NOMO-1 (cell line): ENCODE results near the gene OSBPL5.

Experiments used
- DNase-seq, 2 experiments: peaks; one replicate each; lab custom pipeline; 2025; ENCODE audit not compliant: unreplicated experiment in 2 of 2; lab: John Stamatoyannopoulos, UW

Gene OSBPL5

DNA sequence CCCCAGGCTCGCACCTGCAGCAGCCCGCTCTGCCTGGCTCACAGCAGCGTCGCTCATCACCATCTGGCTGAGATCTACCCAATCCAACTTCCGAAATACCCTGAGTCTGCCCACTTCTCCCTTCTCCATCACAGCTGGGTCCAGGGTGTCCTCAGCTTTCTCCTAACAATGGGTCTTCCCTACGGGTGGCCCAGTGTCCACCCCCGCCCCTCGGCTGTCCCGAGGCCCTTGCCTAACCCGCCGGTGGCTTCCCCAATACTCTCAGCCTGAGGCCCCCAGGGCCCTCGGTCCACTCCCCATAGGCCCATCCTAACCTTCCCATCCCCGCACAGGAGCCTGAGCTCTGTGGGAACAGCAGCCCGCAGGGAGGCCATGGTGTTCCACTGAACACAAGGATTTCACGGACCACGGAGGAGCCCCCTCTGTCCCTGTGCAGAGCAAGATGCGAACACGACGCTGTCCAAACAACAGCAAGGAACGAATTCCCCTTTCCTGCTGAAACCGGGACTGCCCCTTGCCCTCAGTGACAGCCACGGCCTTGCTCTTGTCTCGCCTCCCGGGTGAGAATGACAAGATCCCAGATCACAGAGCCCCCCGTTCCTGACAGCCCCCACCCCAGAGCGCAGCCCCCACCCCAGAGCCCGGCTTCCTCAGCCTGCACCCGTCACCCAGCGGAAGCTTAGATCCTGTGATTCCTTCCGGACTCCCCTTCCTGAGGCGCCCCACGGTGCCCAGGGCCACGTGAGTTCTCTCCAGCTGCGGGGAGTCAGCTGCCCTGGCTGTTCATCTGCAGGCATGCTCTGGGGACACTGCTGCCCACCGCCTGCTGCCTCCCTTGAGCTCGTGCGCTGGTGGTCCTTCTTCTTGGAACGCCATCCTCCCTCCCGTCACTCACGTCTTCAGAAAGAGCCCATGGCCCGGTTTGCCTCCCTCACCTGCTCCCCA is 59.0 kb downstream of the OSBPL5 start:
- DNase-seq = no peak

DNA sequence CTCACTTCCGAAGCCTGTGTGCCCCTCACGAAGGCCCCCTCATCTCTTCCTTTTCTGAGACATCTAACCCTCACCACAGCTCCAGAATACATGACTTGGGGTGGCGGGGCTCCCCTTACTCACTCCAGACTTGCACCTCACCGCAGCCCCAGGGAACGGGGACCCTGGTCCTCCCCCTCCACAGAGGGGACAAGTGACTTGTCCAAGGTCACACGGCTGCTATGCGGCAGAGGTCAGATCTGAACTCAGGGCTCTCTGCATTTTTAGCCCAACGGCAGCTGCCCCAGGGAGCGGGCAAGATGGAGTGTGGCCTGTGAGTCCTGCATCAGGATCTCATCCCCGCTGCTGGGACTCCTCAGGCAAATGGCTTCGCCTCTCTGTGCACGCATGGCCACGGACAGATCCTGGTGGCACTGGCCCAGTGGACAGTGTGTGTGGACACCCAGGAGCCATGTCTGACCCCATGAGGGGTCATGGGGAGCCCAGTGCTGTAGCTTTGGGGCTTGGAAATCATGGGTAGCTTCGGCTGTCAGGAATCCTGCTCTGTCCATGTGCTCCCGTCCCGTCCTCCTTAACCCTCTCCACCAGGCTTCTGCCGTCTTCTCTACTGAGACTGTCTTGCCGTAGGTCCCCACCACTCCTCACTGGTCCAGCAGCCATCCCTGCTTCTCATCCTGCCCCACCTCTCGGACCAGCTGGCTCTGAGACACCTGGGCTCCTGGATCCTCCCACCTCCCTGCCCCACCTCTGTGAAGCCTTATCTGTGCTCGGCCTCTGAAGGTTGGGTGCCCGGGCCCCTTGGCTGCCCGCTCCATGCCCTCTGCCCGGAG is 59.9 kb downstream of the OSBPL5 start:
- DNase-seq = no peak

DNA sequence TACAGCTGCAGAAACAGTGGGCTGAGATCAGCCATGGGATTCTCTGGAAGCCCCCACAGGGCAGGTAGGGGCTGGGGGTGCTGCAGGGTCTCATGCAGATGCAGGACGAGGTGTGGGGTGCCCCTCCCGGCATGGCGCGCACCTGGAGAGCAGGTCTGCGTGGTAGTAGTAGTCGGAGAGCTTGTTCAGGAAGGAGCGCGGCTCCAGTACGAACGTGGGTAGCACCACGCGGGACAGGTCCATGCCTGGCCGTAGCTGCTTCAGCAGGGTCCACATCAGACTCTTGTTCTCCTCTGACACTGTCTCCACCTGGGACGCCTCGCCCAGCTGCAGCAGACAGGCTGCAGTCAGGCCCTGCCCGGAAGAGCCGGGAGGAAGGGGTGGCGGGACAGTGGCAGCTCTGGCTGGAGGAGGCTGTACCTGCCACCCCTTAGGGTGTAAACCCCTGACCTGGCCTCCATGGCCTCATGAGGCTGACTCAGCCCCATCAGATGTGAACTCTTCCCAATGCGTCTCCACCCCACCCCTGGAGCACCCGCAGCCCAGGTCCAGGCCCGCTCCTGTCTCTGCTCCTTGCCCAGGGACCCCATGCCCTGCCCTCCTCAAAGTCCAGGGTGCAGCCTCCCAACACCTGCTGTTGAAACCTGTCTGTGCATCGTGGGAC is 60.9 kb downstream of the OSBPL5 start:
- no peak for DNase-seq

DNA sequence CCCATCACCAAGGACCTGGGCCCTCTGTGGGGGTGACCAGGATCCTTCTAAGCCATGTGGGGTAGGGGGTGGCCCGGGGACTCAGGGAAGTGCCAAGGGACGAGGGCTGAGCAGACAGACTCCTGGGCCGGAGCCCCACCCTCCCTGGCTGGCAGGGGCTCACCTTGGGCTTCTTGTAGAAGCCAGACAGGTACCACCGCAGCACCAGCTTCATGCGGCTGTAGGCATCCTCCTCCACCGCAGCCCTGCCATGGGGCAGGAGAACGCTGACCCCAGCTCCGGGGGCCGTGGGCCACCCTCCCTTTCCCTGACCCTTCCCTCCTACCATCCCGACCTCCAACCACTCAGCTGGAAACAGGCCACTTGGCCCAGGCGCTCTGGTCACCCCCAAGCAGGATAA is 62.0 kb downstream of the OSBPL5 start:
- DNase-seq = no peak

DNA sequence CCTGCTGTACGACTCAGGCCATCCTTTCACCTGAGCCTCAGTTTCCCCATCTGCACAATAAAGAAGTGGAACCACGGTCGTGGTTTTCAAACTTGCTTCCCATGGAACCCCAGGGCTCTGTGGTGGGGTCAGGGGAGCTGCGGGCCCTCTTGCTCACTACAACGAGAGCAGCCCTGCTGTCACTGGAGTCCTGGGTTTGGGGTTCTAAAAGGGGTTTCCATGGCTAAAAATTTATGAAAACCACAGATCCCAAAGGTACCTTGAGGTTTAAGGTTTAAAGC is 62.5 kb downstream of the OSBPL5 start:
- DNase-seq = no peak

DNA sequence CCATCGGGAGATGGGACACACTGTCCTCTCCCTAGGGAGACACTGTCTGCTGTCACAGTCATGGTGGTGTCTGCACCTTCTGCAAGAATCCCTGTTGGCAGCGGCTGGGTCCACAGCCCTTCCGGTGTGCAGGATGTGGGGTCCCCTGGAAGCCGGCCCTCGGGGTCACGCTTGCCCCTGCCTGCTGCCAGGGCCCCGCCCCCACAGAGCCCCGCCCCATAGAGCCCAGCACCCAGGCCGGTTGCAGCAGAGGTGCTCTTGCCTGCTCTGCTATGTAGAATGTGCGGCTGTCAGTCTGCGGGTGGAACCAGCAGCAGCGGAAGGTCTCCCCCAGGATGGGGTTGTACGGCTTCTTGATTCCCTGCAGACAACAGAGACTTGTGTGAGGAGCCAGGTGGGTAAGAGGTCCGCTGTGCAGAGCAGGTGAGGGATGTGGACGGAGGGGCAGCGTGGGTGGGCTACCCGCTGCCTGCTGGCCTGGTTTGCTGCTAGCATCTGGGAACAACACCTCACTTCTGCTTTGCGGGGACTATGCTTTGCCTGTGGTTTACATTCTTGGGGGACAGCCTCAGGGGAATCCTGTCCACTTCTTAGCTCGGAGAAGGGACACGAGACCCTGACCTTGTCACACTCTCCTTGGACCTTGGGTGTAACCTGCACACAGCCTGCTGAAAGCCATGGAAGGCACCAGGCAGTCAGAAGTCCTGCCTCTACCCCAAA is 63.0 kb downstream of the OSBPL5 start:
- no peak for DNase-seq

DNA sequence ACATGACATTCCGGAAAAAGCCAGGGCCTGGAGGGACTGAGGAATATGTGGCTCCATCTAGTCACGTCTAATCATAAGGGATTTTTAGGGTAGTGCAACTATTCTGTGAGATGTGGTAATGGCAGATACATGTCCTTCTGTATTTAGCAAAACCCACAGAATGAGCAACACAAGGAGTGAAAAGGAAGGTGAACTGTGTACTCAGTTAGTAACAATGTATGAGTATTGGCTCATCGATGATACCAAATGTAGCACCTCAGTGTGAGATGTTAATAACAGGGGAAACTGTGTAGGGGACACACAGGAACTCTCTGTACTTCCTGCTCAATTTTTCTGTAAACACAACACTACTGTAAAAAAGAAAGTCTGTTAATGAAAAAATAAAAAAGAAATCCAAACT is 65.9 kb downstream of the OSBPL5 start:
- no peak for DNase-seq

DNA sequence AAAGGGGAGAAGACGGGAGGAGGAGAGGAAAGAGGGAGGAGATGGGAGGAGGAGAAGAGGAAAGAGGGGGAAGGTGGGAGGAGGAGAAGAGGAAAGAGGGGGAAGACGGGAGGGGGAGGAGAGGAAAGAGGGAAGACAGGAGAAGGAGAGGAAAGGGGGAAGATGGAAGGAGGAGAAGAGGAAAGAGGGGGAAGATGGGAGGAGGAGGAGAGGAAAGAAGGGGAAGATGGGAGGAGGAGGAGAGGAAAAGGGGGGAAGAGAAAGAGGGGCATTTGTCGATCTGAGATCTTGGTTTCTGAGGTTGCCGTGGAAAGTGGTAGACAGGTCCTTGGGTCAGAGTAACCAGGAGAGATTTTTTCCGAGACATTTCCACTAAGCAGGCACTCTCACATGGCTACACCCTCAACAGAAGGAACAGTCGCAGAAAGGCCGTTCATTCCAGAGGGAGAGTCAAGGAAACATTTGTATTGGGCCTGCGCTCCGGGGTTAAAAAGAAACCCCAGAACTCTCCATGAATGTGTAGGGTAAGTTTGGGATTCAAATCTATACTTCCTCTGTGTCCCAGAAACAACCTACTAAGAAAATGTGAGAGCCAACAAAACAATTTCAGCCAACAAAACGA is 68.1 kb downstream of the OSBPL5 start:
- DNase-seq = no peak

DNA sequence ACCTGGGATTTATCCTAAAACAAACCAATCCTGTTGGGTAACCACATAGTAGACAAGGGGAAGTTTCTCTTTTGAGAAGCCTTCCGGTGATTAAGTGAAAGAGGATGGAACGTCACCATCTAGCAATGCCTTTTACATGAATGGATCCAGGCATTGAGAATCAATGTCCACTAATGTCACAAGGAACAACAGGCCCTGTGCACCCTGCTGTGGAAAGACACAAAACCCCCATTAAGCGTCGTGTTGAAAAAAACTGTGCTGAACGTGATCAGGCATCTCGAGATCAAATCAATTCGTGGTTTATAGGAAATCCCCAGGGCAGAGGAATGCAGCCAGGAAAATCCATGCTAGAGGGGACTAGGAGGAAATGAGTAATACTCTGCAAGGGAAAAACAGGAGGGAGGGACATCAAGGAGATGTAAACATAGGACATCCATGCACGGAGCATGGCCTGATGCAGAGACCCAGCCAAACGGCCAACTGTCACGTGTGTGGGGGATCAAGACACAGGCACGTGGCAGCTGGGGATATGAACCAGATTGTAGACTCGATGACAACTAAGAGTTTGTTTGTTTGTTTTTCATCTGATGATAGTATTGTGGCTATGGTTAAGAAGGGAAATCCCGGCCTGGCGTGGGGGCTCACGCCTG is 69.3 kb downstream of the OSBPL5 start:
- DNase-seq = no peak

DNA sequence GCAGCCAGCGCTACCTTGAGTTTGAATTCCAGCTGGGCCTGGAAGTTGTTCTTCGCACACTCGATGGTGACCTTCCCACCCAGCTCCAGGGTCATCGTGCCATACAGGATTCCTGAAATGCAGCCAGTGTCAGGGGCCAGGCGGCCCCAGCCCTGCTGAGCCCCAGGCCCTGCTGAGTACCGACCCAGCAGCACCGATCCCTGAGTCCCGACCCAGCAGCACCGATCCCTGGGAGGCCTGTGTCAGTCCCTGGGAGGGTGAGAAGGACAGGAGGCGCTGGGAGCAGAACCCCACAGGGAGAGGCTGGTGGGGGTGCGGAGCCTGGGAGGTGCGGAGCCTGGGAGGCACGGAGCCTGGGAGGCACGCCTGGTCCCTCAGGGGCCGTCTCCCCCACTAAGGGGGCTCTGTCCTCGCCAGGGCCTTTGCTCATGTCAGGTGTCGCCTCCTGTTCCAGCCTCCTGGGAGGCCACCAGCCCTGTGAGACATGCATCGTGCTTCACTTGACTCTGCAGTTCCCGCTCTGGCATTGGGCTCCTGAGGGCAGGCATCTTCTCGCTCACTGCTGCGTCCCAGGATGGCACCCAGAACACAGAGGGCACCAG is 70.8 kb downstream of the OSBPL5 start:
- DNase-seq = no peak

DNA sequence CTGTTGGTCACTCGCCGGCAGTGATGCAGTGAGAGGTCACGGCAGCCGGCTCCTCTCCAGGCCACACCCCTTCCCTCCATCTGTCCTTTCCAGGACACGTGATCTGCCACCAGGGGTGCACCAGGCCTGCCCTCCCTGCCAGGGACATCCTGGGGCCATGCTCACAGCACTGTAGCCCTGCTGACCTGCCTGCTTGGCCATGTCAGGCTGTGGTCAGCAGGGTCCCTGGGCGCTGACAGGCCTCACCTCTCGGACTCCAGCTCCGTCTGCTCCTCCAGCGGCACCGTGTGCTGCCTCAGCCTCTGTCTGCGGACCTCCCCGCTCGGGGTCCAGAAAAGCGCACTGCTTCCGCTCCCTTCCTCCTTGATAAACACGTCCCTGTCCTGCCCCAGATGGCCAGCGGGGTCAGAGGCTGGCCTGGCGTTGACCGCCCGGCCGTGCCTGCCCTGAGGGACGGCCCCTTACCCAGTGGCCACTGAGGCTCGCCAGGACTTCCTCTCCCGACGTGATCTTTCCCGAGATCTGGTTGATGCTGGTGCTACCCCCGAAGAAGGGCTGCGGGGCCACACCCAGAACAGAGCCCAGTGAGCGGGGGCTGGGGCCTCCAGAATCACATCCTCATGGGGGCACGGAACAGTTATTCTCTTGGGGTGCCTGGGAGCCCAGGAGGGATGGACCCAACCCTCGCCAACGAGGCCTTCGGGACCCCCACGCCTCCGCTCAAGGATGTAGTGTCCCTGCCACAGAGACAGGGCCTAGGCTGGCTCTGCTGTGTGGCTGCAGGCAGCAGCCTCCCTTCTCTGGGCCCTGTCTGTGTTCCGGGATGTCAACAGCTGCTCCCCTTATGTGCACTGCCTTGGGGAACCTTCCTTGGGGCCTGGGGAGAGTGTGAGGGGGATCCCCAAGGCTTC is 71.6 kb downstream of the OSBPL5 start:
- DNase-seq = no peak

DNA sequence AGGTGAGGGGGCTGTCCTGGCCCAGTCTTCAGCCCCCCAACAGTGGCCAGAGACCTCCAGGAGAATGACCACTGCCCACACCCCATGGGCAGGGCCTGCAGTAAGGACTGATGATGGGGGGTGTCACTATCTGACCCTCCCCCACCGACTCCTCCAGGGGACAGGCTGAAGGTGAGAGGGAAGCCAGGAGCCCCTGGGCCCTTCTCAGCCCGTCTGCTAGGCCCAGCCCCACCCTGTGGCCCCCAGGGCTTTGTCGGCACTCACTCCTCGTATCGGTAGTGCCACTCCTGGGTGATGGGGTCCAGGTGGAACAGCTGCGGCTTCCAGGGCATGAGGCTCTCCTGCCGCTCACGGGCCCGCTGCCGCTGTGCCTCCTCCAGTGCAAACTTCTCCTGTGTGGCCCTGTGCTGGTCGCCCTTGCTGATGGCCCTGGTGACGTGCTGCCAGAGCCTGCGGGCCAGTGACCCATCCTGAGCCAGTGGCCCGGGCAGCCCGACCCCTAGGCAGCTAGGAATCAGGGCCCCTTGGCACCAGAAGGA is 72.4 kb downstream of the OSBPL5 start:
- no peak for DNase-seq

DNA sequence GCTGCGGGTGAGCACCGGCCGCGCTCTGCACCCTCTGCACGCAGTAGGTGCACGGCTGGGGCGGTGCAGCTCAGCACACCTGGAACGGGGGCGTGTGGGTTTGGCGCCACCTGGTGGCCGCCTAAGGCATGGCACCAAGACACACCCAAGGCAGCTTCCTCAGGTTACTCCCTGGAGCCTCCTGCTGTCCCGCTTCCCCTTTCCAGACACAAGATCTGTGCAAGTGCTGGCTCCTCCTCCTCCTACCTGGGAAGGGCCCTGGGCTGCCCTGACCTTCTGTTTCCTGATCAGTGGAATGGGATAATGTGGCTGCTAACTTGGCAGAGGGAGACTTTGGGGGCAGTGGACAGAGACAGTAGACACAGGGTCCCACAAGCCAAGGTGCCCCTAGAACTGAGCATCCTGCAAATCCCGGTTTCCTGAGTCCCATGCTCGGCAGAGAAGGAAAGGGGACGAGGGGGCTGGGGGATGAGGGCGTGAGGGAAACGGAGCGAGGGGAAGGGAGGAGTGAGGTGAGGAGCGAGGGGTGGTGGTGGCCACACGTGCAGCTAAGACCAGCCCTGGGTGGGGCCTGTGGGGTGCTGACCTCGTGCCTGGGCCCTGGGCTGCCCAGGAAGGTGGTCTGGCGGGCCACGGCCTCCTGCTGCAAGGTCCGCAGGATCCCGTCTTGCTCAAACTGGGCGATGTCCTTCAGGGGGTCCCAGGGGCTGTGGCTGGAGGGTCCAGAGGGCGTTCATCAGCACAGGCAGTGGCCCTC is 73.1 kb downstream of the OSBPL5 start:
- peak; percentile 25 to 29 for DNase-seq

DNA sequence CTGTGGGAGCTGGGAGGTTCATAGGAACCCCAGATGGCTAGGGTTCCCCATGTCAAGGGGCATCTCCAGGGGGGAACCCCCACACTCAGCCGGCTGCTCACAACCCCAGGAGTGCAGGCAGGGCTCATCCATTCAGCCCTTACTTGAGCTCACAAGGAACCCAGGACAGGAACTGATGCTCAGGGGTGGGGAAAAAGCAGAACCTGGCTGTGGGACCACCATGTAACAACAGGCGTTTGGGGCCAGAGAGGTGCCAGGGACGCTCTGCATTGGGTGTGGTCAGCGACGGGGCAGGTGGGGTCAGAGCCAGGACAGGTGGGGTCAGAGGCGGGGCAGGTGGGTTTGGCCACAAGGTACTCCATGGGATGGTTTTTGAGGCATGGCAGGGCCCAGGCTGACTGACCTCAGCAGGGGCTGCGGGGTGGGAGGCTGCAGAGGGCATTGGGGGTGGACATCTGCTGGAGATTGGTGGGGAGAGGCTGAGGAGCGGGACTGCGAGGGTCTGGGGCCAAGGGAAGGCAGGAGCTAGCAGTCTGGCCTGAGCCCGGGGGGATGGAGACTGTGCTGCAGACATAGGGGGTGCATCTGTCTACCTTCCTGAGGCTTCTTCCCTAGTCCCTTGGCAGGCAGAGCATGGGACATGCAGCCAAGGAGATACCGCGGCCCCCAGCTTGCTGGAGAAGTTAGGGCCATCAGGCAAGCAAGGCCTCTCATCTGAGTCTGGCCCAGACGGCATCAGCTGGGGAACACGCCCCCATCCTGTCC is 73.8 kb downstream of the OSBPL5 start:
- no peak for DNase-seq

DNA sequence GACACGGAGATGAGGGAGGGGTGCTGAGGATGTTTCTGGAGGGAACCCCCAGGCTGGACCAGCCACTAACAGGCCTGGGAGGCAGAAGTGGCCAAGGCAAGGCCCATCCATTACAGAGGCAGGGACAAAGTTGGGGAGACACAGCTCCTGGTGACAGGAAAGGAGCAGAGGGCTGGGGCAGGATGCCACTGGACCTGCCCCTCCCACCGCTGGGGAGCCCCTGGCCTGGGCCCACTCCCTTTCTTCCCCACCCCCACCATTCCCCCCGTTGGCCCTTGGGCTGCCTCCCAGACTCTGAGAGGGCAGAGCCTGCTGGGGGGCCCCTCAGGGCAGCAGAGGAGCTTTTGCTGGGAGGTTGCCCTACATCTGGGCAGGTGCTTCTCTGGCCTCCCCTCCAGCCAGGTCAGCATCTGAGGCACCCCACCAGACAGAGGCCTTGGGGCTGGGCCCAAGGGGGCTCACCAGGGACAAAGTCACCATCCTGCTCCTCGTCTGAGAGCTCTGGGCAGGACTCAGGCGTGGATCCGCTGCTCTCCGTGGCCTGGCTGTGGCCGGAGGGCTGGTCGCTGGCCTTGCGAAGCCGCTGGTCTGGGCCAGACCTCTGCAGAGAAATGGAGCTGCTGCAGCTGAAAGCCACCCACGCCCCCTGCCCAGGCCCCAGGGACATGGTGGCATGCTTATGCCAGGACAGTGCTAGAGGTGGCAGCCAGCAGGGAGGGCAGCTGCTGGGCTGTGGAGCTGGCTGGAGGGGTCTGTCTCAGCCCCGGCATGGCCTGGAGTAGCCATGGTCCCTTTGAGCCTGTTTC is 74.8 kb downstream of the OSBPL5 start:
- no peak for DNase-seq
